GM21447 (cell line): ENCODE data around the gene CCL5.
A peak's percentile ranks its signal among the peaks of the same experiment; 100 is the strongest.
"Not testable (repeated sequence)": the region's sequence is repeated elsewhere in the genome, so short reads cannot be mapped to it uniquely, and the experiment has no call there.

Source experiments
- ATAC-seq: cut with Tn5 transposase; IDR thresholded peaks from one replicate; pipeline ENCODE4 v1.9.1; 2021; ENCODE audit not compliant: unreplicated experiment

CCL5 gene

DNA sequence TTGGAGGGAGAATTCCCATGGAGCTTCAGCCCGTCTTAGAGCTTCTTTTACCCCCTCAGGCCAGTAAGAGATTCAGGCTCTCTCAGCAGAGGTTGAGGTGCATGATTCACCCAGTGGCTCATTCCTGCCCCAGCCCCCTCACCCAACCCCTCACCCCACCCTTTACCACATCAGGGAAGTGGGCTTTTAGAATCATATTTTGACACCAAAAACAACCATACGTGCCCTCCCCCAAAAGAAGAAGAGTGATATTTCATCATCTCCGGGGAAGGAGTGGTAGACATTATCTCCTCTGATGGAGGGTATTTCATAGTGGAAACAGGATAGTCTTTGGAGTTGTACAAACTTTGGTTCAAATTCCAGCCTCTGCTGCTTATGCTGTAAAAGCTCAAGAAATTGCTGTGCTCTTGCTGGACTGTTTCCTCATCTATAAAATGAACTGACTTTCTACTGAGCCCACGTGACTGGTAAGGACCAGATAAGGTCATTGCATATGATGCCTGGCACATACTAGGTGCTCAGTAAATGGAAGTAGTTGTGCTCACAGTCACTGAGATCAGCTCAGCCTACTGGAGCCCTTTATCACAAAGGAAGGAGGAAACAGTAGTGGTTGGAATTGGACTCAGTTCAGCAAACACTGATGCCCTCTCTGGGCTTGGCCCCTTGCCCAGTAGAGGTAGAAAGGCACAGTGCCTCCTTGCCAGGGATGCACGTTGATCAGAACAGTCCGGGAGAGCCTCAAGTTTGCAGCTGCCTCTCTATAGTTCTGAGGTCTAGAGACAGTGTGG is 18.3 kb upstream of the CCL5 start:
- no peak for ATAC-seq

DNA sequence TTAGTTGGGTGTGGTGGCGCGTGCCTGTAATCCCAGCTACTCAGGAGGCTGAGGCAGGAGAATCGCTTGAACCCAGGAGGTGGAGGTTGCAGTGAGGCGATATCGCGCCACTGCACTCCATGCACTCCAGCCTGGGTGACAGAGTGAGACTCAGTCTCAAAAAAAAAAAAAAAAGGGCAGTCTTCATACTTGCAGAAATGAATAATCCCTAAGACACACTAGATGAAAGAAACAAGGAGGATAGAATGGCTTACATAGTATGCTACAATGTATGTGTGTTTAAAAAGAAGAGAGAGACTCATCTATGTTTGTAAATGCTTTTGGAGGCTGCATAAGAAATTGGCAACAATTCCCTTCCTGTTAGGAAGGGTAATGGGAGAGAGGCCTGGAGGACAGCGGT is 17.6 kb upstream of the CCL5 start:
- not testable (repeated sequence) for ATAC-seq

DNA sequence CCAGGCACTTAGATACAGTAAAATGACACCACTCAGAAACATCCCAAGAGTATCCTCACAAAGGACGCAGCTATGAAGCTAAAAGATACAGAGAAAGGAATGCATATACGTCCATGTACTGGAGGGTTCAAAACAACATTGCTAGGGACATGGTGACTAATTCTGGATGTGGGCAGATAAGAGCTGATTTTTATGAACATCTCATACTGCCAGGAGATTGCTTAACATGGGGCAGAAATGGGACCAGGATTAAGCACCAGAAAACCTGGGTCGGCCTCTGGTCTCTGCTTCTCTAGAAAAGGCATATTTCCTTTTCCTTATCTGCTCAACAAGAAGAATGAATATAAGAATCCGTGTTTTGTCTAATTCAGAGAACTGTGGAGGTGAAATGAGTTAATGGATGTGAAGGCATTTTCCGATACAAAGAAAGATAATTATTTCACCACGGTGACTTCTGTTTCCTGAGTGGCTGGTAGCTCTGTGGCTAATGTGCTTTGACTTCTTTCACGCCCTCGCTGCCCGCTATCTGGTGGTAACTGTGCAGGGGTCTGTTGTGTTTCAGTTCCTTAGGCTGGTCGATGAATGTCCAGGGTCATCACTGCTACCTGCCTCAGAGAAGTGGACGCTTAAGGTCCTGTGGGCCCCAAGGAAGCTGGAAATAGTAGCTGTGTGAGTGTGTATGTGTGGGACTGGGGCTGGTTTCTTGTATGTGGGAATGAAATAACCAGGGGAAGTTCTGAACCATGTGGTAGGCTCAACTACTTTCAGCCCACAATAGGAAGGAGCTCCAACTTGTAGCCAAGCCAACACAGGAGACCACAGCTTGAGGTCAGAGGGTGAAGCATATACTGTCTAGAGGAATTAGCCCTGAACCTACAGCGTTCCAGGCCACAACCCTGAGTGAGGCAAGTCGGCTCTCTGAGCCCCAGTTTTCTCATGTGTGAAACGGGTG is 15.8 kb upstream of the CCL5 start:
- peak; percentile 70 for ATAC-seq

DNA sequence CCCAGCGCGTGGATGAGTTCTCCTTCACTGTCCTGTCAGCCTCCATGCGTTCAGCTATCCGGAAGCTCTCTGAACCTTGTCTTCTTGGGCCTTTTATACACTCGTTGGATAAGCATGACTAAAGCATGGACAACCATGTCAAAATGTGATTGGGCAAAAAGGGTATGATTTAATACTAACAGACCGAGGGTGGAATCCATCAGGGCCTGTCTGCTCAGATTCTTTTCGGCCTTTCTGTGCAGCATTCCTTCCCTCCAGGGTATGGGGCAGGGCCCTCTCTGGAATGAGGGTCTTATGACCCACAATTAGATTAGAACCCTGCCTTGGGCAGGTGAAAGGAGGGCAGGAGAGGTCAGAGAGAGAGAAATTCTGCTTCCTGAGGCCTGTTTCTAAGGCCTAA is 14.0 kb upstream of the CCL5 start:
- no peak for ATAC-seq

DNA sequence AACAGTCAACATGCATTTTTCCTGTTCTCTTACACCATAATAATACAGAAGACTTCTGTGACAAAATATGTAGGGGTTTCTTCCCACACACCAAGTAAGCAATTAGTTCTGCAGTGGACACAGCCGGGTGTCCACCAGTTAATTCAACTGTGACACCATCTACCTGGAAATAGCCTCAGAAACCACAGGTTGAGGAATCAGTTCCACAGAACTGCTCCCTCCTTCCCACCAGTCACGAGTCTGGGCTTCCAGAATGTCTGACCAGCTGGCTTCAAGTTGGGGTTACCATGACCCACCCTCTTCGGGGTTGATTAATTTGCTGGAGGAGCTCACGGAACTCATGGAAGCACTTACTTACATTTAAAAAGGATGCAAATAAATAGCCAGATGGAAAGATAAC is 13.6 kb upstream of the CCL5 start:
- no peak for ATAC-seq

DNA sequence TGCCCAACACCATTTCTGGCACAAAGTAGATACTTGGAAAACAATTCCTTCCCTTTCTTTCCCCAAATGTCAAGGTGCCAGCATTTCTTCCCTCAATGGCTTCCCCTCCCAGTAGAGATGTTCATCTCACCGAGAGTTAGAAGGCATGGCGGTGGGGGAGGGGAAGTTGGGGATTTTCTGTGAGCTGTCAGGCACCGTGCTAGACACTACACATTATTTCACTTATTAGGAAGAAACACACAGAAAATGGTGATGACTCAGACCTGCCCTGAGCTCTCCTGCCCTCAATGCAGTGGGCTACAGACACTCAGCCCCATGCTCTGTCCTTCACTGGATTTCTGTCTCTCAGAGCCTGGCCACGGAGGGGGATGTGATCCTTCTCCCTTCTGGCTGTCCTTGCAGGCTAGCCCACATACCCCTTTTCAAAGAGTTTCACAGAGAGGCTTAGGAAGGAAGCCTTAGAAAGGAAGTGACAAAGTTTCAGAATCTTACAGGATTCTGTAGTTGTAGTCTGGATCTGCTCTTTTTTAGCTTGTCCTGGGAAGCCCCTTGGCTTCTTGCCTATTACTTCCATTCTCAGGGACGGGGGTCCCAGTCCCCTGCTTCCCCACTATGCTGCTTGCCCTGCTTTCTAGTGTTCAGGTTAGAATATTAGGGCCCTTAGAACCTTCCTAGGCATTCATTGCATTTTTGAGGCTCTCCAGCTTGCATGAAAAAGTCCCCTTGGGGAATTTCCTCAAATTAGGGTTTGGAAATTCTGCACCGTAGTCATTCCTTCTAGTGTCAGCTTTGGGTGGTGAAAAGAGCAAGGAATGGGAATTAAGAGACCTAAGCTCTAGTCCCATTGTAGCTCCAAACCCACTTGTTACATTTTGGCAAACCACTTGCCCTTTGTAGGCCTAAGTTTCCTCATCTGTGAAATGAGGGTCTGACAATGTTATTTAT is 12.2 kb upstream of the CCL5 start:
- ATAC-seq: no peak

DNA sequence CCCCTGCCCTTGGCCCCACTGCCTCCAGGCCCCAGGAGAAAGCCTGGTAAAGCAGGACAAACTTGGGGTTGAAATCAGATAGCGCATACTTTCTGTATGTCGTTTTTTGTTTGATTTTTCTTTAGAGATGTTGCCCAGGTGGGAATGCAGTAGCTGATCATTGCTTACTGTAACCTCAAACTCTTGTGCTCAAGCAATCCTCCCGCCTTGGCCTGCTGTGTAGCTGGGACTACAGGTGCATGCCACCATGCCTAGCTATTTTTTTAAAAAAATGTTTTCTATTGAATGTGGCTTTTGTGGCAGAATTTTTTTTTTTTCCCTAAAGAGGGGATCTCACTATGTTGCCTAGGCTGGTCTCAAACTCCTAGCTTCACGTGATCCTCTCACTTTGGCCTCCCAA is 11.1 kb upstream of the CCL5 start:
- no peak for ATAC-seq

DNA sequence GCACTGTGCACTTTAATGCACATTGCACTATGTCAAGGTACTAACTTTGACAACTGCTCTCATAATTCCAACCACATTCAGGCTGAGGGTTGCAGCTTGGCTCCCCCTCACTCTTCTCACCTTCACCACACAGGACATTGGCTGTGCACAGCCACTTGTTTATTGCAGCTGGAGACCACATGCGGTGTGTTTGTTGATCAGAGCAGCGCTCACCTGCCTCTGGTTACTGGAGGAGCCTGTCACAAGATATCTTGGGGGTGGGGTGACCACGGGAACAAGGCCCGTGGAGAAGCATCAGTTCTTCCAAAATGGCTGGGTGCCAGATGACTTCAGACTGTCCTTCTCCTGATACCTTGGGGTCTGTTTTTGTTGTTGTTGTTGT is 10.6 kb upstream of the CCL5 start:
- peak; percentile 51 for ATAC-seq

DNA sequence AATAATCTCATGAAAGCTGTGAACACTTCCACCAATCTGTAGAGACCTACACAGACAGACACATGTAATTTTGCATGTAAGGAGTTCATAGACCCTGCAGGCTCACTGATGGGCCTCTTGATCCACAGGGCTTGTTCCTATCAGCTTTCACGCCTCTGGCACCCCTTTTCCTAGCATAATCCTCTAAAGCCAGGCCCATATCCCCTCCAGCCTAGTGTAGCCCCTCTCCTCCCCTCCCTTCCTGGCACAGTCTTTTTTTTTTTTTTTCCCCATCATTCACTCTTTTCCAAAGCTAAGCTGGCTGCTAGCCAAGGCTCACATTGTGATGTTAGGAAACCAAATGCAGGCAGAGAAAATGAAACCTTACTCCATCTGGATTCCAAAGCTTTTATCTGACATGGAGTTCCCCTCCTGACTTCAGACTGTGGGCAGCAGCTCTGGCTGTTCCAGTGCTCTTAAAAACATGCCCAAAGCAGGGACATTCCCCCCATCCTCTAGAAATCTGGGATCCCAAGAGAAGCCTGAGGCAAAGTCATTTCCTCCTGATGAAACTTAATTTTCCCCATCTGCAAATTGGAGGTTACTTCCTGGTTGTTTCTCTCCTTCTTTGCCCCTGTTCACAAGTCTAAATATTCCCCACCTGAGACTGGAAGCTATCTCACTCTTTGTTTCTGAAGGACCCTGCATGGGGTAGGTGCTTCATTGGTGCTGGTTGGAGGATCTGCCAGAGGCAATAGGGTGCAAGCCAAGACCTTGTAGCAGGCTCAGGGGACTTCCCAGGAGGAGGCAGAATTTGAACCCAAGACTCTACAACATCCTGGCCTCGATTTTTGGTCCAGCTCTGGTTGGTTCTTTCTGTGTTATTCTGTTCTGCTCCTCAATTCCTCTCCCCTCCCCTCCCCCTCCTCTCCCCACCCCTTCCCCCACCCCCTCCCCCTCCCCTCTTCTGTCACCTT is 9.9 kb upstream of the CCL5 start:
- ATAC-seq: no peak

DNA sequence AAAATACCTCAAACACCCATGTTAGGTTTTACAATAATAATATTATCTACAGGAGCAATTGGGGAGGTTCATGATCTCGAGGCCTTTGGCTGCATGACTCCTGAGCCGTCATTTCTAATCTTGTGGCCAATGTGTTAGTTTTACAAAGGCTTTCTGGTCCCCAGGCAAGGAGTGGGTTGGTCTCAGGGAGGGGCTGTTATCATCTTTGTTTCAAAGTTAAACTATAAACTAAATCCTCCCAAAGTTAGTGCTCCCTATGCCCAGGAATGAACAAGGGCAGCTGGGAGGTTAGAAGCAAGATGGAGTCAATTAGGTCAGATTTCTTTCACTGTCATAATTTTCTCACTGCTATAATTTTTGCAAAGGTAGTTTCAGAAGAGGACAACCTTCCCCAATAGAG is 9.1 kb upstream of the CCL5 start:
- no peak for ATAC-seq

DNA sequence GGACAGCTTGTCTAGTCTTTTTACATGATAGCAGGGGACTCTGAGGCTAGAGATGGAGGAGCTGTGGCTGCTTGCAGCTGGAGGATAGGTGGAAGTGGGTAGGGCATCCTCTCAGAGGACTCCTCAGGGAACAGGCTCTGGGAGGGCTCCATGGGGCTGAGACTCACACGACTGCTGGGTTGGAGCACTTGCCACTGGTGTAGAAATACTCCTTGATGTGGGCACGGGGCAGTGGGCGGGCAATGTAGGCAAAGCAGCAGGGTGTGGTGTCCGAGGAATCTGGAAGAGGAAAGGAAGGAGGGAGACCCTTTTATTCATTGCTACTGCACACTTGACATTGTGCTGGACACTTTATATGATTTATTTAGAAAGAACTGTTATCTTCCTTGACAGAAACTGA is 1.8 kb downstream of the CCL5 start:
- no peak for ATAC-seq

DNA sequence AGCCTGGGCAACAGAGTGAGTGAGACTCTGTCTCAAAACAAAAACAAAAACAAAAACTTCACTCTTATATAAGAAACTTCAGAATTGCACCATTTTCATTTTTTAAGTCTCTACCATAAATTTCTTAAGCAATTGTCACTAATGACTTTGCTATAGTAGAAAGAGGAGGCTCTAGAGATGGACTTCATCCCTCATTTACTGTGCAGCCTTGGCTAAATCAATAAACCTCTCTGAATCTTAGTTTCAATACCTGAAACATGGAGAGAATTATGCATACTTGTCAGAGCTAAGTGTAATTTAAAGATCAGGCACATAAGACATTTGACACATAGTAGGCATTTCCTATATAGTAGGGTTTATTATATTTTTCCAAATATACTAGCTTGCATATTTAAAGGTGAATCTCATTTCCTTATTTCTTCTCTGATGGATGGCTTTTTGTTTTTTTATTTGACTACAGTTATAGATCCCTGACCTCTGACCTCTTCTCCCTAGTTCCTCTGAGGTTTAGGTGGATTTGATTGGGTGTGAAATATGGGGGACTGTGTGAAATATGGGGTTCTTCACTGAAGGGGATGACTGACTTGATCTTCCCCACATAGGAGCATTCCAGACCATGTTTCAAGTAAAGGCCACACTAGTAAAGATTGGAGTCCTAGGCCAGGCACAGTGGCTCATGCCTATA is 2.7 kb downstream of the CCL5 start:
- no peak for ATAC-seq

DNA sequence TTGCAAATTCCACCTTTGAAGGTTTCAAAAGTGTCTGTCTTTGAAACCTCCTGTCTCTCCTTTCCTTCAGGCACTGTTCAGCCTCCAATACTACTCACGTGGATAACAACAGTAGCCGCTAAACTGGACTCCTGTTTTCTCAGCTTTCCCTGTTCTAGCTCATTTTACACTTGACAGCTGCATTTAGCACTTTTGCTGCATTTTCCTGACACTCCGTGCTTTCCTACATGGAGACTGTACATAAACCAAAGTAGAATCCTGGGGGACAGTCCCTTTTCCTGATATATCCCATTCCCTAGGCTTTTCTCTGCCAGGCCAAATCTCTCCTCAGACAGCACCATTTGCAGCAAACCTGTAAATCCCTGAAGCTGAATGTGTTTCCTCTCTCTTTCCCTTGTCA is 3.6 kb downstream of the CCL5 start:
- no peak for ATAC-seq

DNA sequence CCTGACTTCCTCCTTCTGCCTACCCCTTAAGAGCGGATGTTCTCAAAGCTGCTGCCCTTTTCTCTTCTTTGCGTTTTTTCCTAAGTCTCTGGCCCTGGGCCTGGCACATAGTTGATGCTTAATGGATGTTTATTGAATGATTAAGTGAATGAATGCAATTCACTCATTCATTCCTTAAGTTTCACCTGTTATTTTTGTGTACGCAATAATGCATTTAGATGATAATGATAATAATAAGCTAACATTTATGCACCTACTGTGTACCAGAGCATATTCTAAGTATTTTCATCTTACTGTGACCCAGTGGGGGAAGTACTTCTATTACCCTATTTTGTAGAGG is 4.4 kb downstream of the CCL5 start:
- ATAC-seq: no peak

DNA sequence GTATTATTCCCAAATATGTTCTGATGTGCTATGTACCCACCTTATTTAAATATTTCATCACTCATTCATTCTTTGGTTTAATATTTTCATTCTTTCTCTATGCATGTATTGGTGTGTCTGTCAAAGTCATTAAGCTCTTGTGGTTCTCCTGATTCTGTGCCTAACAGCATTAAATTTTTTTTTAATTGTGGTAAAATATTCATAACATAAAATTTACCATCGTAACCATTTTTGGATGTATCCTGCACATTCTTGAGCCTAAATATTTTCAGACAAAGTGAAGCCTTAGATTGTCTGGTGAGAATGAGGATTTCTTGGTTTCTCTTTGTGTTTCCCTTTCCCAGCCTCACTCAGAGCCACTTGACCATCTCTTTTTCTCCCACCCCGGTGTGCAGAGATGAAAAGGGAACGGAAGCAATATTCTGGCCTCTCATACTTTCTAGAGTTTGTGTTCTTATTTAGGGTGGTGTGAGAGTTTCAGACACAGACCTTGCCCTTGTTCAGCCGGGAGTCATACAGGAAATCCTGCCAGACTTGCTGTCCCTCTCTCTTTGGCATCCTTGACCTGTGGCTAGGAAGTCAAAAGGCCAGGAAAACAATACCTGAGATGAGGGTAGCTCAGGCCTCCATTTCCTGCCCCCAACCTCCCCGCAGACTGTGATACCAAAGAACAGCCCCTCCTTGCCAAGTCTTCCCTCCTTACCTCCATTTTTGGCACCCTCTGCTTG is 4.9 kb downstream of the CCL5 start:
- no peak for ATAC-seq

DNA sequence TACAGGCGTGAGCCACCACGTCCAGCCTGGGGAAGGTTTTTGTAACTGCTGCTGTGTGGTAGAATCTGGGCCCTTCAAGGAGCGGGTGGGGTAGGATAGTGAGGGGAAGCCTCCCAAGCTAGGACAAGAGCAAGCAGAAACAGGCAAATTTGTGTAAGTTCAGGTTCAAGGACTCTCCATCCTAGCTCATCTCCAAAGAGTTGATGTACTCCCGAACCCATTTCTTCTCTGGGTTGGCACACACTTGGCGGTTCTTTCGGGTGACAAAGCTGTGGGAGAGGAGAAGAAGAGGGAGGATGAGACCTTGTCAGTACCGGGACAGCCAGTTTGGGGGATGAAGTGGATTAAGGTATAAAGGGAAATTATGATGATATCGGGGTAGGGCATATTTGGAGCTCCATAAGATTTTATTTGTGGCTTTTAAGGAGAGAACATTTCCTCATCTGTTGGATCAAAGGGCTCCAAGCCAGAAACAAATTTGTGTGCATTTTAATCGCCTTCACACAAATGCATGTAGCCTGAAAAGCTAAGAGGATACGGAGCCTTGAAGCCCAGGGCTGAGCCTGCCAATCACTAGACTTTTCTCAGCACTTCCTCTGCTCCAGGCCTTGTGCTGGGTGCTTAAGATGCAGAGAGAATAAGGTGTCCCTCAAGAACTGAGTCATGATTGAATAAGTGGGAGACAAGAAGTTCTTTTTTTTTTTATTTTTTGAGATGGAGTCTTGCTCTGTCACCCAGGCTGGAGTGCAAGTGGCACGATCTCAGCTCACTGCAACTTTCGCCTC is 7.8 kb downstream of the CCL5 start:
- ATAC-seq: no peak

DNA sequence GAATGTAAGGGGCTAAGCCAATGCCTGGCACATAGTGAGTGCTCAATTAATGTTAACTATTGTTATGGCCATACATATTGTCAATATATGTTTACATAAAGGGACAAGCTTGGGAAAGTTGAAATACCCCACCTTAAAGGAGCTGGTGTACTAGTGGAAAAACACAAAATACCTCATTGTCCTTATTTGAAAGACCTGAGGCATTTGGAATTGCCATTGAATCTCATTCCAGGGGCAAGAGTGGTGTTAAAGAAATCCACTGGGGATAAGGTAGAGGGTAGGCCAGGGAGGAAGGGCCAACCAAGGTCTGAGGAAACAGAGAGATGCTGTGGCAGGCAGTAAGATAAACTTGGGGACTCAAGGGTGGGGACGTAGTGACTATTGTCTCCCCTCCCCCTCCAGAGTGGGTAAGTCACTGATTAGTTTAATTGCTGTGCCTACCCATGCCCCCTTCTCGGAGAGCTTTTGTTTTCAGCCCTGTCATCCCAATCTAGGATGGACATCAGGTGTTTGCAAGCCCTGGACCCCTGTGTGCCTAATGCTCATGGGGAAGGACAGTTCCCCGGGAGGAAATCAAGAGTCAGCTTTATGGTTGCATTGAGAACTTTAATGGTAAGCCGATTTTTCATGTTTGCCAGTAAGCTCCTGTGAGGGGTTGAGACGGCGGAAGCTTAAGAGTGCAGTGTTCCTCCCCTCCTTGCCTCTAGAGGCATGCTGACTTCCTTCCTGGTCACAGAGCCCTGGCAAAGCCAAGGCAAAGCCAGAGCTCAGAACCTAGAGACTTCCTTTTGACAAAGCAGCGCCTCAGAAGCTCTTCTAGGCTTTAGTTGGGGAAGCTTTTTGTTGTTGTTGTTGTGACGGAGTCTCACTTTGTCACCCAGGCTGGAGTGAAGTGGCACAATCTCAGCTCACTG is 9.0 kb downstream of the CCL5 start:
- no peak for ATAC-seq
